Dermis microvascular lymphatic vessel endothelial cell (primary cell): Measurements from ENCODE around the gene PRKD1. TPM values are rescaled to one million over a fixed set of nuclear protein-coding genes. Genes with fewer than 3 reads are reported as not detected.

Experiments
- DNase-seq, 2 donors: peaks; one replicate each; pipeline versions ENCODE4 v3.0.0 to v3.0.0-alpha.2; 2010; ENCODE audit warnings: low read depth in 2 of 2
- total RNA-seq: library from RNA; depleted of rRNA; stranded (reverse); fragments of >200 nt; gene quantifications from 2 replicates; pipeline ENCODE4 v1.2.1, GENCODE V29; 2014

The PRKD1 gene
- total RNA-seq, 1 donor from 2014 or later = 4.5 TPM

DNA sequence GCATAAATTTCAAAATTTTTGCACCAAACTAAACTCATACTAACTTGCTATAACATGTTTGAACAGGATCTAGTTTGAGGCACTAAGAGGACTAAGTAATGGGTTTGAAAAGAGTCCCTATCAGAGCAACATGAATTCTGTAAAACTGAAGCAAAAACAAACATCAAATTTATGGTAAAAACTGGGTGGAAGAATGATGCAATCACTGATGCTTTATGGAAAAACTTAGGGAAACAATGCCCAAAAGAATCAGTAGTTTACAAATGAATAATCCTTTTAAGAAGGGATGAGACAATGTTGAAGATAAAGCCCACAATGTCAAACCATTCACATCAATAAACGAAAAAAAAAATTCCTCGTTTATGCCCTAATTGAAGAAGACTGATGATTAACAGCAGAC, 88.9 kb downstream of the PRKD1 start:
- no peak for DNase-seq

- no peak for DNase-seq
Measured at GRCh38 chr14:29836395-29836794, 91.3 kb downstream of the PRKD1 start.

GRCh38 chr14:29832042-29832441, 95.6 kb downstream of the PRKD1 start:
- DNase-seq = no peak

- no peak for DNase-seq
Measured at GRCh38 chr14:29829851-29830250, 97.8 kb downstream of the PRKD1 start.

- no peak for DNase-seq
Measured at GRCh38 chr14:29823816-29824215, 103.8 kb downstream of the PRKD1 start.

DNA sequence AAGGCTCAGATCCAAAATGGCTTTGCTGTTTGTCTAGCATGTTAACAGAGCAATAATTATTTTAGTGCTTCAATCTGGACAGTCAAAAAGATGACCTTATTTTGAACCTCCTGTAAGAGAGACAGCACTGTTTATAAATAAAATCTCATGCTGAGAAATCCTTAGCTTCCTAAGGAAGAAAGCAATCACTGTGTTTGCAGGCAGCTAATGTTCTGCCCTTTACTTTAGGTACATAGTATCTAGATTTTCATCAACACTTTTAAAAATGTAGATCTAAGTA, 105.3 kb downstream of the PRKD1 start:
- no peak for DNase-seq

- no peak for DNase-seq
Measured at GRCh38 chr14:29821661-29822429, 105.8 kb downstream of the PRKD1 start.

DNA sequence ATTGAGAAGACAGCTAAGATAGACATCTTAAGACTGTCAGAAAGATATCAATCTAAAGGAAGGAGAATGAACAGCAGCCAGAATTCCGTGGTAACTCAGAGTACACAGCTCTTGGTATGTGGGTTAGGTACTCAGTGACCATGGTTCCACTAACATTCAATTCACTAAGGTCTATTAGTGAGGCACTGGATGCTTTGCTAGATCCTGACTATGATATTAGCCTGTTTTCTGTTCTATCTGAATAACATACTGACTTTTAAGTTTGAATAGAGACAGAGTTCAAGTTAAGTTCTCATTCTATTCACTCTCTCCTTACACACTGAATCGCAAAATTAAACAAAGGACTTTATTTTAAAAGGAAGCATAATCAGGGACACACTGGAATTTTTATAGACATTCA, 106.4 kb downstream of the PRKD1 start:
- no peak for DNase-seq

GRCh38 chr14:29820785-29821184, 106.9 kb downstream of the PRKD1 start:
- DNase-seq = no peak

DNA sequence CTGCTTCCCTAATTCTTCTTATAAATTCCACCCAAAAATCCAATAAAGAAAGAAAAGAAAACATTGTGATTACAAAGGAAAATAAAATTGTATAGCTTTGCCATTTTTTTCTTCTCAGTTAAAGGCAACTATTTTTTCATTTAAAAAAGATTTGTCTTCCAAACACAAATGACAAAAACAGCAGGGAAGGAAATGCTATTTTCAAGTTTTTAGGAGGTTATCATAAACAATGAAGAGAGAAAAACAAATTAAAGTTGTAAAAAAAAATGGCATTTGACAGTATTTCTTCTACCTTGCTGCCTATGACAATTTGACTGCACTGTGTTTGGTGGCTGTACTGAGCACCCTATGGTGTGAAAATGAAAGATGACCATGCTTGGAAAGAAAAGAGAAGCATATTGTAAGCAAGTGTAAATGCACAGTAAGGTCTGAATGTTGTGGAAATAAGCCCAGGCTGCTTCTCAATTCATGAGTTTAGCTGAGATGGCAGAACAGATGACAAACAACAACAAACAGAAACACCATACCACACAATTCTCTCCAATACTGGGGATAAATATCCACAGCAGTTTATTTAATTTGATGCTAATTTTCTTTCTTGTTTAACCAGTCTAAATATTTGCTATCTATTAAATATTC, 109.8 kb downstream of the PRKD1 start:
- no peak for DNase-seq

DNA sequence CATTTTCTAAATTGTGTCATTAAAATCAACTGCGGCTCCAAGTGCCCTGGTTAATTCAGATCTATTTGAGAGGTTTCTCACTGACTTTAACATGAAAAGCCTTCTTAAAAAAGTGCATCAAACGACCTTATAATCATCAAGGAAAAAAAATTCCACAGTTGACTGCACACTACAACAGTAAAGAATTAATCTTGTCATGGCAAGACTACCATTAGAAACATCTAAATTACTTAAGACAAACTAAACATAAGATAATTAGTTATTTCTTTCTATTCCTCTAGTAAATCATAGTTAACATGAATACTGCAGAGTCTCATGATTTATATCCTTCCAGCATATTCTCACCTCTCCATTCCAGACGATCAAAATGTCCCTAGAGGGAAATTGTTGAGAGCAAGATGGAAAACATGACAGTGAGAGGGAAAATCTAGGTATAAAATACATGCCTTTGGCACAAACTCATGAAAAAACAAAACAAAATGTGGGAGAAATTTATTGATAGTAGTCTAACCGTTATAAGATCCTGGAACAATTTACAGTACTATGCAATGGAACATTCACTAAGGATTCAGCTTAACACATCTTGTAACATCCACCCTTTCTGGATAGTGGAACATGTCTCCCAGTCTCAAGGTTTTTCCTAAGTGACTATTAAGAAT, 112.5 kb downstream of the PRKD1 start:
- no peak for DNase-seq

DNA sequence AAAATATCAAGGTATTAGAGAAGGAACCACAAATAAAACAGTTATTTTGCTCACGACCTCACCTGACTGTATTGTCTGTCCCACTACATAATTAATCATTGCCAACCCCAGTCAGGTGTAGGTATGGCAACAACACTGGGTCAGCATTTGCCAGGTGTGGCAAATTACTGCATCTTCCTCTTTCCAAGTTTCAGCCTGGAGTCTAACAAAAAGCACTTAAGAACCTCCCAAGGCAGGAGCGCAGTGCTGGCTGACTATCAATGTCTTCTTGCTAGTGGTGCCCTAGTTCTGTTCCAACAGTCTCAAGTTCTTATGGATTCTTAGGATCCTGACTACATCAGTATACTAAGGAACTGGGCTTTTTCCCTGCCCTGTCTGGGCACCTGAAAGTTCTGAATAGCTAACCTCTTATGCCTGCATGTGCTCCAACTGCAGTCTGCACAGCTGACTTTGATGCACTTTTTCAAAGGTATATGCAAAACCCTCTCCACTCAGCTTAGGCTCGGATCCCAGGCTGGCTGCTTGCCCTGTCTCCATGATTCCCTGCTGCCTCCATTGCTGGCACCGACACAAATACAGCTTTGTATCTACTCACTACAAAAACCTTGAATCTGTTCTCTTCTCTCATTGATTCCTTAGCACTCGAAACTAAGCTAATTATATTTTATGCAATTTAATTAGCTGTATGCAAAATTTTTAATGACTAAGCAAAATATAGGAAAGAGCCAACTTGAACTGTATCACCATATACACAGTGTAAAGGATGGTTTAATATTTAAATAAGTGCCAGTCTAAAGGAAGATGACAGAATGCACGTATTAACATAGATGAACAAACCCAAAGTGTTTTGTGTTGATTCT, 113.3 kb downstream of the PRKD1 start:
- no peak for DNase-seq

- DNase-seq = peak; percentile 22 to 41
Measured at GRCh38 chr14:29810682-29811081, 117.0 kb downstream of the PRKD1 start.

- DNase-seq = no peak
Measured at GRCh38 chr14:29810064-29810463, 117.6 kb downstream of the PRKD1 start.

DNA sequence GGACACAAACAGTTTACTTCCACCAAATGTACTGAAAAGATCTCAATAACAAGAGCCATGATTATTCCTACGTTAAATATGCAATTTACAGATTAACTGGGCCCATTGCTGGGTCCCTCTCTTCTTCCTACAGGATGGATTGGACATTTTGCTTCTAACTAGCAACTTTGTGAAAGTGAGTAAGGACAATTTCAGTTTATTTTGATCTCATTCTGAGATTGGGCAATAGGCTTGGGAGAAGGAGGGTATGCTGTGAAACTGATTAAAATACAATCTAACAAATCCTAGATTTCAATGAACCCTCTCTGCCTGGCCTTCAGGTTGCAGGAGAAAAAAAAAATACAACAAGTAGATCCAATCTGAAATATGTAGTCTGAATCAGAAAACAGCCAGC, 121.5 kb downstream of the PRKD1 start:
- DNase-seq = no peak

DNA sequence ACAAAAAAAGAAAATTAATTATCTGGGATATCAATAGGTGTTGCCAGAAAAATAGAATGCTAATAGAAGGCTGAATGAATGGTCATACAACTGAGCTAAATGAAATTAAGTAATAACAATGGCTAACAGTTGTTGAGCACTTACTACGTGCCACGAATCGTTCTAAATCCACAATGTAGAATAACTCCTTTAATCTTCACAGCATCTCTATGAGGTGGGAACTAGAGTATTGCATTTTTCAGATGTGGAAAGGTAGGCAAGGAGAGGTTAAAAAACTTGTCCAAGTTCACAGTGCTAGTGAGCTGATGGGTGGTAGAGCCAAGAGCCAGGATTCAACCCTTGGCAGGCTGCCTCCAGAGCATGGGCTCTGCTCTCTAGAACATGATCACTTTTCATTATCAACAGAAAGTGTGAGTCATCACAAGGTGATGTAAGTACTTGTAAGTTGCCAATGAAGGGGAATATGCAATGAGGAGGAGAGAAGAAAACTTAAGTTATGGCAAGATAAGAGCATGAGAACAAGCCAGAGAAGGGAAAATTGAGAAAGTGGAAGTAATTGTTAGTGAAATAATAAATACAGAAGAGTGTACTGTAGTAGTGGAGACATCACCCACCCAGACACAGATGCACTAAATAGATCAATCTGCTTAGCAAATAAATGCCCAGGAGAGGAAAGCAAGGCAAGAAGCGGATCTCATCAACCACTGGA, 122.1 kb downstream of the PRKD1 start:
- DNase-seq = peak; percentile 18 to 82

DNA sequence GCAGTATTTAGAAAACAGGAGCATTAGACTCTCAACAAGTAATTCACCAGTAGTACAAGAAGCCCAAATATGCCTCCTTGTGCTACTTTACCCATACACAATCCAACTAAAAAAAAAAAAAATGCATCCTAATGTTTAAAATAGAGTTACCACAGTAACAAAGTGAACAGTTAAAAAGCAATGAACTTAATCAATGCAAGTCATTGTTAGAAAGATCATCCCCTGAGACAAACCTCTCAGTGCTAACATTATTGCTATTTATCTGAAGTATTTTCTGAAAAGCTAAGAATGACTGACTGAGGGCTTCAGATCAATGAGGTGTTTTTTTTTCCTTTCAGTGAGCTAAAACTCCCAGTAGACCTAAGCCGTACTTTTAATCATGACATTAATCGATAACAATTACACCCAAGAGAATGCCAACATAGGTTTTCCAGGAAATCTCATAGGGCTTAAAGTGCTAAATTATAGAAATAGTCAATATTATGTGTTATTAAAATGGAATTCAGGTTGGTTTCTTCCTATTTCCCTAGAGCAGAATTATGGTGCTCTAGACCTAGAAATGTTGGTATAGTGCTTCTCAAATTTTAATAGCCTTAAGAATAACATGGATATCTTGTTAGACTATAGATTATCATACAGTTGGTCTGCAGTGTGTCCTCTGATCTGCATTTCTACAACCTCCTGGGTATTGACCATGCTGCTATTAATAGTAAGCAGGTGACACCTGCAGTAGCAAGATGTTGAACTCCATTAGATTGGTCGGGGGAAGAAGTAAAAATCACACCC, 123.0 kb downstream of the PRKD1 start:
- no peak for DNase-seq

GRCh38 chr14:29803045-29803444, 124.6 kb downstream of the PRKD1 start:
- no peak for DNase-seq

DNA sequence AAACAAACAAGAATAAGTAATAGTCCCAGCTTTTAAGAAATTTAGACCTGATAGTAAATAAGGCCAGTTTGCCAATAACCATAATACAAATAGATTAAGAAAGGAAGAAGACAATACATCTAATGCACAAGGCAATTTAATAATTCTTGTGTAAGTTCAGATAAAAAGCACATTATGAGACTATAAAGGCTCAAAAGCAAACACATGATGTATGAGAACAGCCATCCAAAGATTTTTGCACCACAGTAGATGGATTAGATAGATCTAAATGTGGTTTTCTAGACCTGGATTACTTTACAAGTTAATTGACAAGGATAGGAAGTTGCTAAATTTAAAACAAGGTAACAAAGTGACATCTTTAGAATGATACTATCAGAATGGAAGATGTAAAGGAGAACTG, 125.4 kb downstream of the PRKD1 start:
- no peak for DNase-seq

DNA sequence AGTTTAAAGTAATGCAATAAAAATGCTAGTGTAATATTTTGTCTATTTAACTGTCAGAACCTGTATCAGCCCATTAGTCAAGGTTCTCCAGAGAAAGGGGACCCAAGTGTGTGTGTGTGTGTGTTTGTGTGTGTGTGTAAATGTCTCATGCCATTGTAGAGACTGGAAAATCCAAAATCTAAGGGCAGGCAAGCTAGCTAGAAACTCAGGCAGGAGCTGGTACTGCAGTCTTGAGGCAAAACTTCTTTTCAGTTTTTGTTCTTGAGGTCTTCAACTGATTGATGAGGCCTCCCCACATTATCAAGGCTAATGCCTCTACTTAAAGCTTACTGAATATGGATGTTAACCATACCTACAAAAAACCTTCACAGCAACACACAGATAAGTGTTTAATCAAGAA, 126.7 kb downstream of the PRKD1 start:
- no peak for DNase-seq
